Measurements from ENCODE around the gene PCDH15. TPM values are rescaled to one million over a fixed set of nuclear protein-coding genes. Genes with fewer than 3 reads are reported as not detected.
"Not testable (repeated sequence)": the region's sequence is repeated elsewhere in the genome, so short reads cannot be mapped to it uniquely, and the experiment has no call there.

PCDH15 gene
- total RNA-seq, 1 donor from 2014 or later: not detected

DNA sequence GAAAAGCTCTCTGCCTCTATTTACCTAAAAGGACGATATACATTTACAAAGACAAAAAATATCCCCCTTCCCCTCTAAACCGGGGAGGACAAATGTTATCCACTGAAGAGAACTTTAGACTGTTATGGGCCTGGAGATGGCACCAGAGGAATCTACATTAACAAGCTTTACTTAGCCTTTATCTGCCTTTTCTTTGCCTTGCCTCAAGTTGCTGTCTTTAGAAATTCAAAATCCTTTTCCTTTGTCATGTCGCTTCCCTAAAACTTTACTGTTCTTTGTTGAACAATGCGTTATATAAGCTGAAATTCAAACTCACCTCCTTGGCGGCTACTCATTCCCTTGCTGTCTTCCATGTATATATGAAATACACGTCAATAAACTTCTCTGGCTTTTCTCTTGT lies 405.0 kb downstream of the PCDH15 start:
- no peak for DNase-seq (ENCODE audit: low read depth, low spot score)

DNA sequence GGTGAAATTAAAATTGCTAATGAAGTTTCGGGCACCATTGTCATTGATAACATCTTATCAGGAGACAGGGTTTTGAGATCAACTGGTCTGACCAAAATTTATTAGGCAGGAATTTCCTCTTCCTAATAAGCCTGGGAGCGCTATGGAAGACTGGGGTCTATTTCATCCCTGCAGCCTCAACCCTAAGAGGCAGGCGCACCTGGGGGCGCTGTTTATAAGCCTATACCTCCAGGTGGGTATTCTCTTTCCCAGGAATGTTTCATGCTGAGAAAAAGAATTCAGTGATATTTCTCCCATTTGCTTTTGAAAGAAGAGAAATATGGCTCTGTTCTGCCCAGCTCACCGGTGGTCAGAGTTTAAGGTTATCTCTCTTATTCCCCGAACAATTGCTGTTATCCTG lies 406.4 kb downstream of the PCDH15 start:
- DNase-seq (ENCODE audit: low read depth, low spot score): not testable (repeated sequence)

DNA sequence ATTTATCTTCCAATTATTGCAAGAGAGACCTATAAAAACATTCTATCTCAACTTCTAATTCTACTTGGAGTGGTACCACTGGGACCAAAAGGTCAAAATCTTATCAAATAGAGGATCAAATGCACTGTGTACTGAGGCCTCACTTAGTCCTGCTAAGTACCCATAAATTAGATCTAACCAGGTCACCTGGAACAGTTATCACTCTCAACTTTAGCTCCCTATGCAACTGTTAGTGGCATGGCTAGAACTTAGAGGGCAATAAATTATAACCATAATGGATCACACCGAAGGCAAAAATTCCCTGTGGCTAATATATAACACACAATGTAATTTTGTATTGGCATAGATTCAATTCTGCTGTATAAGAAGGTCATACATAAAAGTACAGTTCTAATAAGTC lies 428.9 kb downstream of the PCDH15 start:
- no peak for DNase-seq (ENCODE audit: low read depth, low spot score)

DNA sequence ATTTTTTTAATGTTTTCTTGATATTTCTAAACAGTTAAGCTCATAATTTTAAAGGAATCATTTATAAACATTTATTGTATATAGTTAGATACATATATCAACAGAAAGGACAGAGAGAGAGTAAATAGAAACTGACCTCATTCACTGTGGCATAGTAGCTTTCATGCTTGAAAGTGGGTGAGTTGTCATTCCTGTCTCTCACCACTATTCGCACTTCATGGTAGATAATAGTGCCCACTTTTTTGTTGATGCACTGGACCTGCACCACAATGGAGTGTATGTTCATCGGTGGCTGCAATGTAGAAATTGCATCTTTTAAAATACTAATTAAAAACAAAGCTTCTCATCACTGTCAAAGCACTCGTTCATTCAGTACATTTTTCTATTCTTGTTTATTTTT lies 432.0 kb downstream of the PCDH15 start:
- DNase-seq (ENCODE audit: low read depth, low spot score): no peak

DNA sequence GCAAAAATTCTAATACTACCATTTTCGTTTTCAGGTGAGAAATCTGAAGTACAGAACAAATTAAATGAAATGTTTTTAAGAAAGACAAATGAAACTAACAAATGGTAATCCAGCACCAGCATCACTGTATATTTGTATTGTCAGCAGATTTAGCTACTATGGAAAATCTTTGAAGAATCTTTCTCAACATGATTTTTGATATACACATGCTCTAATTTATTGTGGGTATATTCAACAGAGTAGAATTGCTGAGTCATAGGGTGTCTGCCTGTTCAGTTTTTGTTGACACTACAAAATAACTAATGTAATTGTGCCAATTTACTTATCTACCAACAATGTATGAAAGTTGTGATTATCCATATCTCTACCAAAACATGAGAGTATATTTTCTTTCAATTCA lies 437.6 kb downstream of the PCDH15 start:
- no peak for DNase-seq (ENCODE audit: low read depth, low spot score)

DNA sequence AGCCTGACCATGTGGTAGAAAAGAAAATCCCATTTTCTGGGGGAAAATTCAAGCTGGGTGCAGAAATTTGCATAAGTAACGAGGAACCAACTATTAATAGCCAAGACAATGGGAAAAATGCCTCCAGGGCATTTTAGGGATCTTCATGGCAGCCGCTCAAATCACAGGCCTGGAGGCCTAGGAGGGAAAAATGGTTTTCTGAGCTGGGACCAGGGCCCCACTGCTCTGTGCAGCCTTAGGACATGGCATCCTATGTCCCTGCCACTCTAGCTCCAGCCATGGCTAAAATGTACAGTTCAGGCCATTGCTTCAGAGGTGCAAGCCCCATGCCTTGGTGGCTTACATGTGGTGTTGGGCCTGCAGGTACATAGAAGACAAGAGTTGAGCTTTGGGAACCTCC lies 459.0 kb downstream of the PCDH15 start:
- no peak for DNase-seq (ENCODE audit: low read depth, low spot score)

DNA sequence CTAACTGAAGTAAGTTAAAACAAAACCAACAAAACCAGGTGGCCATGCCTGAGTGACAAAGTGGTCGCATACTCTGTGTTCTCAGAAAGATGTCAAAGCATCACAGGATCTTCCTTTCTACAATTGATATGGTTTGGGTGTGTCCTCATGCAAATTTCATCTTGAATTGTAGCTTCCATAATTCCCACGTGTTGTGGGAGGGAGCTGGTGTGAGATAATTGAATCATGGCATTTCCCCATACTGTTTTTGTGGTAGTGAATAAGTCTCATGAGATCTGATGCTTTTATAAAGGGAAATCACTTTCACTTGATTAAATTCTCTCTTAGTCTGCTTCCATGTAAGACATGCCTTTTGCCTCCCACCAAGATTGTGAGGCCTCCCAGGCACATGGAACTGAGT lies 465.7 kb downstream of the PCDH15 start:
- no peak for DNase-seq (ENCODE audit: low read depth, low spot score)

DNA sequence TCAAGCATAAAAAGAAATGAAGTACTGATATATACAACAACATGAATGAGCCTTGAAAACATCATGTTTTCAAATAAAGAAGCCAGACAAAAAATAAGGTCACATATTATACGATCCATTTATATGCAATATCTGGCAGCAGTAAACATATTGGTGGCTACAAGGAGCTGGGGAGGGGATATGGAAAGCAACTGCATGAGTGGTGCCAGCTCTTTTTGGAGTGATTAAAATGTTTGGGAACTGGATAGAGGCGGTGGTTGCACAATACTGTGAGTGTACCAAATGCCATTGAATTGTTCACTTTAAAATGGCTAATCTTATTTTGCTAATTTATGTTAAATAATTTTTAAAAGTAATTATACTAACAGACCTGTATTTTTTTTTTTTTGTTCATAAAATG lies 481.7 kb downstream of the PCDH15 start:
- DNase-seq (ENCODE audit: low read depth, low spot score): no peak

DNA sequence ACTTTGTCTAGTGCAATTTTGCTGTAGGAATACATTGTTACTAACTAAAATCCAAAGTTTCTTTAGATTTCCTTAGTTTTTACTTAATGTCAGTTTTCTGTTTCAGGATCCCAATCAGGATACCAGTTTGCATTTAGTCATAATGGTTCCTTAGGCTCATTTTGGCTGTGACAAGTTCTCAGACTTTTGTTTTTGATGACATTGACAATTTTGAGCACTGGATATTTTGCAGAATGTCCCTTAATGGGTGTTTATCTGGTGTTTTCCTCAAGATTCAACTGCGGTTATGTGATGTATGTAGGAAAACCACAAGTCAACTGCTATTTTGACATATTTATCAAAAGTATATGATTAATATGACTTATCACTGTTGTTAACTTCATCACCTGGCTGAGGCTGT lies 482.6 kb downstream of the PCDH15 start:
- DNase-seq (ENCODE audit: low read depth, low spot score): no peak

DNA sequence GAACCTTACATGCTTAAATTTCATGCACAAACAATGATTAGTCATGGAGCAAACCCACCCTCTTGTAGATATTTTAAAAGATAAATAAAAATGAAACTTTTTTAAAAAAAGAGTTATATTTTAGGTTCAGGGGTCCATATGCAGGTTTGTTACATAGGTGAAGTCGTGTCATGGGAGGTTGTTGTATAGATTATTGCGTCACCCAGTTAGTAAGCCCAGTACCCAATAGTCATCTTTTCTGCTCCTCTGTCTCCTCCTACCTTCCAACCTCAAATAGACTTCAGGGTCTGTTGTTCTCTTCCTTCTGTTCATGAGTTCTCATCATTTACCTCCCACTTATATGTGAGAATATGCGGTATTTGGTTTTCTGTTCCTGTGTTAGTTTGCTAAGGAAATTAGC lies 486.6 kb downstream of the PCDH15 start:
- DNase-seq (ENCODE audit: low read depth, low spot score): no peak

DNA sequence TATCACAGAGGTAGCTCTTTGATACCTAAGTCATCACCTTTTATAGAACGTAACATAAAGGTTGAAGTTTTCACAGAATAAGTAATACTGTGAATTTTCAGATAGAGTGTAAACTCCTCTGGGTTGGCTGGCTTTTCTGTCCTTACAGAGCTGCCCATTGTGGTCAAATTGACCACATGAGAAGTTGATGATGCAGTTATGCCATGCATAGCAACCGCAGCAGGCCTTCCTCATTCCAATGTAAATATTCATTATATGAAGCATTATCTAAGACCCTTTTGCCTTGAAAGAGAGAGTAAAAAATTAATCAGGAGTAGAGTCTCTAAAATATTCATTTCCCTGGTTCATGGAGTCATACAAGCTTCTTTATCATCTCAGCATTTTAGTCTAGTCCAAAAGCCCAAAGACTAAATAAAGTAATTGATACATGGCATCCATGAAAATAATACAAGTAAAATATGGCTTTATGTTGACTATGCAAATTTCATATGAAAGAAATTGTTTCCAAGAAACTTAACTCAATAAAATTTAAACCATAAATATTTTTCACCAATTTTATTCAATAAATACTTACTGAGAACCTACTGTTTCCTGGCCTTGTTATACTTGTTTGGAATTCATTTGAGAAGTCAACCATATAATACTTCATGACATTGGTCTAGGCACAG lies 516.4 kb downstream of the PCDH15 start:
- no peak for DNase-seq (ENCODE audit: low read depth, low spot score)

DNA sequence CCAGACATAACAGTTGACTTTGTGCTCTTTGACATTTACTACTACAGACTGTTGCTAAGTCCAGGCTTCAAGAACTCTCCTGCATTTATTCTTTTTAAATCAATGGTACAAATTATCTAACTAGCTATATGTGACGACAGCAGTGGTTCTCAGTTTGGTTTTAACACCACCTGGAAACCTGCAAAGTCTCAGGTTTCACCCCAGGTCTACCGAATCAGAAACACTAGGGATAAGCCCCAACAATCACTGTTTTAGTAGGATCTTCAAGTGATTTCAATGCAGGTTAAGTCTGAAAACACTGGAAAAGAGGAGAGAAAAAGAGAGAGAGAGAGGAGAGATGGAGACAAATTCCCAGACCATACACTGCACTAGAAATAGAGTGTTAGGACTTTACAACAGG lies 519.0 kb downstream of the PCDH15 start:
- DNase-seq (ENCODE audit: low read depth, low spot score): no peak

DNA sequence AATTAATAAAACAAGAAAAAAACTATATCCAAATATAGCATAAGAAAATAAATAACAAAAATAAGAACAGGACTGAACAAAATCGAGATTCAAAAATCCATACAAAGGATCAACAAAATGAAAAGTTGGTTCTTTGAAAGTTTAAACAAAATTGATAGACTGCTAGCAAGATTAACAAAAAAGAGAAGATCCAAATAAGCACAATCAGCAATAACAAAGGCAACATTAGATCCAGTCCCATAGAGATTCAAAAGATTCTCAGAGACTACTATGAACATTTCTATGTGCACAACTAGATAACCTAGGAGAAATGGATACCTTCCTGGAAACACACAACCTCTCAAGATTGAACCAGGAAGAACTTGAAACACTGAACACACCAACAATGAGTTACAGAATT lies 534.6 kb downstream of the PCDH15 start:
- no peak for DNase-seq (ENCODE audit: low read depth, low spot score)

DNA sequence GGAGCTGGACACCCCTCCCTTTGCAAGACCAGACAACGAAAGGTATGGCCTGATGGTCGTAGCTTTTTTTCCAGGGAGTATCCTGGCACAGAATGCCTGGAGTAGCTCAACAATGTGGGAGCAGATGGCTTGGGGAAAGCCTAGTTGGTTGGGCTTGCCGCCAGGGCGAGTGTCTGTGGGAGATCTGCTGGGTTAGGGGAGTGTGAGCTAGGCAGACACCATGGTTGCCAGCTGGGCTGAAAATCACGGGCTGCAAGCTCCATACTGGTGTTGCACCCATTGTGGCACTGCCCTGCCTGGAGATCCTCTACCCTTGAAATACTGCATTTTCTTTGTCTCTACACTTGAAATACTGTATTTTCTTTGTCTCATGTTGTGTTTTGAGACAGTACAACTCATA lies 538.3 kb downstream of the PCDH15 start:
- DNase-seq (ENCODE audit: low read depth, low spot score): no peak

DNA sequence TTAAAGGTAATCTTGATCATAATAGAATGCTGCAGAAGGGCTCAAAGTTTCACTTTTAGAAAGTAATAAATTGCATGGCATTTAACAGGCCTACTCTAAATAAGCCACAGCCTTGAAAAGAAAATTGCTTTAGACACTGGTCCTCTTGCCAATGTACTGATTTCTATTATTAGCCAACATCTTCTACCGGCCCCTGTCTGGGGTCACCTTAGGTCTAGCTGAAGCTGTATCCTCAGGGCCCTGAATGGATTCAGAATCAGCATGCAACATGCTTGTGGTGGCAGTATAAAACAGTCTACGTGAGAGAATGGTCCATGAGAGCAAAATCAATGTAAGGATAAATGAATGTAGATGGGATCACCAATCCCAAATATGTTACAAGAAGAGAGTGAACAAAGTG lies 541.9 kb downstream of the PCDH15 start:
- no peak for DNase-seq (ENCODE audit: low read depth, low spot score)

DNA sequence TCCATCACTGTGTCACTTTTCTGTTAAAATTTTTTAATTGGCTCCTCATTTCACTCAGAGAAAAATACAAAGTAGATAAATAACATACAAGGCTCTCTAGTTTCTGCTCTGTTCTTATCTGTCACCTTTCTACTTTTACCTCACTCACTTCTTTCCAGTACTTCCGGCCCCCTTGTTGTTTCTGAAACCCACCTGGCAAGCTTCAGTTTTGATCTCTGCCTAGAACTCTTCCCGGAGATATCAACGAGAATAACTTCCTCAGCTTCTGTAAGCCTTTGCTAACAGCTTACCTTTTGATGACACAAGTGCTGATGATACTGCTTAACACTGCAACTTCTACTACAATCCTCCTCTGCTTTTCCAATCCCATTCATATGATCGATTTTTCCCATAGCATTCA lies 566.2 kb downstream of the PCDH15 start:
- DNase-seq (ENCODE audit: low read depth, low spot score): no peak

DNA sequence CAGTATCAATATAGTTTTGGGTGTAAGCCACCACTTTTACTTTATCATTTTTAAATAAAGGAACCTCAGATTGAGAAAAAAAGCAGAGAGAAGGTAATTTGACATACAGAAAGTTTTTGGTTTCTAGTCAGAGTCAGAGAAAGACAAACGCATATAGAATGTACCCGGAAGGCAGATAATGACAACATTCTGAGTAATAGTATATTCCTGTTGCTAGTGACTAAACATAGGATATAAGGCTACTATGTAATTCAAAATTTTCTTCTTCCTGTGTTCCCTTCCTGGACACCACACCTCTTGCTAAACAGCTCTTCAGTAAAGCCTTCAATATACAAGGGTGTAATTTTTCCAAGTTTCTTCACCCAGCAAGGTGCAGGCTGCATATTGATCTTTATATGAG lies 597.6 kb downstream of the PCDH15 start:
- DNase-seq (ENCODE audit: low read depth, low spot score): no peak

DNA sequence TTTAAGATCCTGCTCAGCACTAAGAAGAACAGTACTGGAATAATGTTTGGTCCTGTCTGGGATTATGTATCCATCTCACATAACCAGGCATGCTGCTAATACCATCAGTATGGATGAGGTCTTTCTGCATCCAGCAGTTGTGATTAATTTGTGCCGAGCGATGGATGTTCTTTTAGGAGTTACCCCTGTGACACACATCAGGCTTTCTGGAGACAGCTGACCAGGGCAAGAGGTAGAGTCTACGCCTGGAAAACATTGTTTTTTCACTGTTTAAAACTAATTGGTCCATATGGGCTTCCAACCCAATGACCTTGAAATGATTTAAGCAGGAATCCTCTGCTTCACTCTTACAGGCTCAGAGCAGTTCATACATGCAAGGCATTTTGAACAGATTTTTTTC lies 603.0 kb downstream of the PCDH15 start:
- DNase-seq (ENCODE audit: low read depth, low spot score): no peak

DNA sequence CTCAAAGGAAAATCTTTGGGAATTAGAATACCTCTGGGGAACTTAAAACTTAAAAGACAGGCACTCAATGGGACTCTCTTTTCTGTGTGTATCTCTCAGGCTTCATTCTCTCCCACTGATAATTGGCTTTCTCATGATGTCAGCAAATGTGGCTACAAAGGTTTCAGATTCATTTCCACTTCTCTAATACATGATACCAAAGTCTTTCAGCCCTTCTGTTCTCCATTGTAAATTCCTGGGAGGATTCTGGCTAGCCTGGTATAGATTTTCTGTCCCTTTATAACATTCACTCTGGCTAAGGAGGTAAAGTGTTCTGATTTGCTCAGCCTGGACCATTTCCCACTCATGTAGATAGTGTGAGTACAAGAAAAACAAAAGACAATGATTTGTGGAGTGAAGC lies 606.2 kb downstream of the PCDH15 start:
- no peak for DNase-seq (ENCODE audit: low read depth, low spot score)

DNA sequence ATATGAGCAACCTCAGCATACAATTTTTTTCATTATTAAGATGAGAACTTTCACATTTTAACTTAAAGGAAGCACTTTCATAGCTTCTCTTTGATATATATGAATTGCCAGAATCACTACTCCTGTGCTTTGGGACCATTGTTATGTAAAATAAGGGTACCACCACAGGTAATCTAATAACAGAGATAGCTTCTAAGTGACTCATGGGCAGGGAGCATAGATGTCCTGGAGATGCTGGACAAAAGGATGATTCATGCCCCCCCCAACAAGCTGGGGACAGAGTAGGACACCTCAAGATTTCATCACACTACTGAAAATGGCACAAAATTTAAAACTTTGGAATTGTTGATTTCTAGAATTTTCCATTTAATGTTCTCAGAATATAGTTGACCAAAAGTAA lies 641.1 kb downstream of the PCDH15 start:
- no peak for DNase-seq (ENCODE audit: low read depth, low spot score)

DNA sequence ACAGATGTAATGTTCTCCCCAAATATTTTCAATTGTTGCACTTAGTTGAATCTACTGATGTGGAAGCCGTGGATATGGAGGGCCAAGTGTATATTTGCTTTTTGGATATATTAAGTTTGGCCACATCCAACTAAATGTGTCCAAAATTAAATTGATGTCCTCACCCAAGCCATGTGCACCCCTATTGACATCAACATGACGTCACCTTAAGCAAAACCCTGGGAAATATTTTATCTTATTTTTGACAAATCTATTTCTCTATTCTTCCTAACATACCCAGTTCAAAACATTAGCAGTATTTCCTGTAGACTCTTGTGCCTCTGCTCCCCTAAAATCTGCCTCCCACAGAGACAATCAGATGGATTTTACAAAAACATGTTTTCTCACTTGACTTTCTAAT lies 652.5 kb downstream of the PCDH15 start:
- DNase-seq (ENCODE audit: low read depth, low spot score): no peak

DNA sequence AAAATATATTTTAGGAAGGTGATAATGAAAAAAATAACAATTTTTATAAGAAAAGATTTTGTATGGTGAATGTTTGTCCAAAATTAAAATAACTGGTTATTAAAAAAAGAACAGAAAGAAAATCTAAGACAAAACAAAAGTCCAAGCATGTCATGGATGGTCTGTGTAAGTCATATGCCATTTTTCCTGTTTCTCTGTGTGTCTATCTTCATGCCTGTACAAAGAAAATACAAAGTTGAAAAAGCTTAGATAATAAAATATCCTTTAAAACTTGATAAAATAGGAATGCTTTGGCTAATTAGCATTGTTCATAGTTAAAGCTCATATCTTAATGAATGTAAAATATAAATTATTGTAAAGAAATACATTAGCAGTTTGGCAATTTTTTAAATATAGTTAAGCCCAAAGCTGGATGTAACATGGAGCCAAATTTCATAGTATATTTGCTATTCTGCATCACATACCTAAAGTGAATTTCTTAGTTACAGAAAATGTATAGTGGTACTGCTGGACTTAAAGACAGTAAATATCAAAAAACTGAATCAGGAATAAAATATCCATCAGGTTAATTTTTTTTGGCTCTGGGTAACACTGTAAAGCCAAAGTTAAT lies 661.1 kb downstream of the PCDH15 start:
- DNase-seq (ENCODE audit: low read depth, low spot score): no peak

DNA sequence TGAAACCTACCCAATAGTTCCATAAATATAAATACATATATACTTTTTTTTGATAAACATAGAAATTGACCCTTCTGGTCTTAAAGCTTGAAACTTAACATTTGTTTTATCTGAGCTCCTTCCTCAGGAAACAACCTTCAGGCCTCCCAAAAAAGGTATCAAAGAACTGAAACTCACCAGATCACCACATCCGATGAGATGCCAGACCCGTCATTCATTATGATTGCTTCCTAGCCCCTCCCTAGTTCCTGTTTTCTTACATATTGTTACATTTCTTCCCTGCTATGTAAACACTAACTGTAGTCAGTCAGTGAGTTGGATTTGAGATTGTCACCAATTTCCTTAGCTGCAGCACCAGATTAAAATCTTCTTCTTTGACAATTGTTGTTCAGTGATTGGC lies 663.6 kb downstream of the PCDH15 start:
- DNase-seq (ENCODE audit: low read depth, low spot score): no peak

DNA sequence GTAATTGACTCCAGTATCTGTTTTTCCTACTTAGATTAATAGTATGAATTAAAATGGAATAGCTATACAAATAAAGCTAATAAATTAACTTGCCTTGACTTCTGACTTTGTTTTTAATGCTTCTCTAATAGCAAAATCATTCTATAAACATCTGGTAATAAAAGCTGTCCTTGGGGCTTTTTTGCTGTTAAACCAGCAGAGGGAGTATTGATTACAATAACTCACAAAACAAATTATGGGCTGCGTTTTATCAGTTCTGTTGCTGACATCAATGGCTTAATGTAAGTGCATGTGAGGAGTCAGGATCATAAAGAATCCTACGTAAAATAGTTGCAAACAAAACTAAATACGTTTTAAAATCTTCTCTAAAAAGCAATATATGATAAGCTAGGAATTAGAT lies 667.8 kb downstream of the PCDH15 start:
- no peak for DNase-seq (ENCODE audit: low read depth, low spot score)
